ENCODE measurements around the gene C15orf40.

- no peak for TF ChIP-seq CTCF (IDR thresholded peaks at IDR 0.05)
- TF ChIP-seq POLR2AphosphoS5 (IDR thresholded peaks at IDR 0.05): no peak
Observed at GRCh38 chr15:82970696-82971095, 40.7 kb downstream of the C15orf40 start.

All from breast epithelium (tissue), 3 donors.